ENCODE data around the gene SV2A. TPM values are rescaled to one million over a fixed set of nuclear protein-coding genes. Genes with fewer than 3 reads are reported as not detected.
"Not testable (repeated sequence)": the region's sequence is repeated elsewhere in the genome, so short reads cannot be mapped to it uniquely, and the experiment has no call there.

SV2A gene
- total RNA-seq, 2 experiments from 2014 or later = 1.0 to 1.9 TPM

- intact Hi-C loops (cut with micrococcal nuclease; ENCODE audit: unreplicated experiment) = loop anchor here (1.0 to 10.0 kb wide), 3 partner anchors 38 to 276 kb away; partner anchors contain the start of gene SF3B4
- H3K9me3 ChIP-seq (ENCODE audit: low read length) = no peaks in the 10 kb centered on the region
- H3K4me2 ChIP-seq (ENCODE audit: low read length) = peak overlapping the region; percentile 76
- H4K20me1 ChIP-seq (ENCODE audit: insufficient read depth, low read length) = no peaks in the 10 kb centered on the region
- peaks cover 41% of the 10 kb centered on the region for H3K4me1 ChIP-seq (ENCODE audit: insufficient read depth, low read length, poor library complexity, severe bottlenecking)
- BruUV-seq (replicated peaks) = TSS peak; percentile 23
- peak overlapping the region; percentile 98 for H3K27ac ChIP-seq (ENCODE audit: low read depth, low read length, poor library complexity, severe bottlenecking)
- ChIA-PET POLR2A (interaction anchor here (0.6 to 6.0 kb wide), 14 partner anchors 15 to 373 kb away, joined by 3 to 63 read pairs (median 5); partner anchors contain the start of gene SF3B4), CTCF (ENCODE audit: unreplicated experiment) (no interaction called here)
- TF ChIP-seq EZH2phosphoT487 (IDR thresholded peaks at IDR 0.05; ENCODE audit: borderline replicate concordance, low read depth, low read length) (no peak), CTCF (conservative IDR thresholded peaks at IDR 0.05; ENCODE audit: low read length) (peak; percentile 78)
- H2AFZ ChIP-seq (ENCODE audit: low read length) = peak overlapping the region; percentile 22; the same call in 1 of the 2 replicates
- peak overlapping the region; percentile 85 for H3K4me3 ChIP-seq (ENCODE audit: low read depth, low read length, poor library complexity, severe bottlenecking)
- peaks cover 3% of the 10 kb centered on the region; the same call in 1 of the 2 replicates for H3K36me3 ChIP-seq (ENCODE audit: insufficient read depth, low read length)
- 0 out of 2 replicates have a peak, but pooled peaks cover 4% of the 10 kb centered on the region for H3K79me2 ChIP-seq (ENCODE audit: insufficient read depth, low read depth, low read length)
- DNase-seq (ENCODE audit: low spot score) = peak; percentile 94
- H3K9me2 ChIP-seq (ENCODE audit: insufficient read depth, low read length) = no peaks in the 10 kb centered on the region
Observed at GRCh38 chr1:149888247-149888998, 29.2 kb downstream of the SV2A start.

- no peak for TF ChIP-seq EZH2phosphoT487 (IDR thresholded peaks at IDR 0.05; ENCODE audit: borderline replicate concordance, low read depth, low read length)
- no peak for TF ChIP-seq CTCF (conservative IDR thresholded peaks at IDR 0.05; ENCODE audit: low read length)
- TSS peak; percentile 86 for BruUV-seq (replicated peaks)
- DNase-seq (ENCODE audit: low spot score) = peak; percentile 99
- intact Hi-C loops (cut with micrococcal nuclease; ENCODE audit: unreplicated experiment) = loop anchor here (1.0 to 10.0 kb wide), 3 partner anchors 39 to 277 kb away; partner anchors contain the start of gene SF3B4
- Histone ChIP-seq H3K4me3 (ENCODE audit: low read depth, low read length, poor library complexity, severe bottlenecking) (peak overlapping the region; percentile 85), H3K27ac (ENCODE audit: low read depth, low read length, poor library complexity, severe bottlenecking) (peak overlapping the region; percentile 98), H3K9me3 (ENCODE audit: low read length) (no peaks in the 10 kb centered on the region), H3K4me2 (ENCODE audit: low read length) (peak overlapping the region; percentile 76), H3K4me1 (ENCODE audit: insufficient read depth, low read length, poor library complexity, severe bottlenecking) (peaks cover 43% of the 10 kb centered on the region), H4K20me1 (ENCODE audit: insufficient read depth, low read length) (no peaks in the 10 kb centered on the region), H2AFZ (ENCODE audit: low read length) (no peak overlapping the region), H3K79me2 (ENCODE audit: insufficient read depth, low read depth, low read length) (0 out of 2 replicates have a peak, but pooled peaks cover 4% of the 10 kb centered on the region), H3K9me2 (ENCODE audit: insufficient read depth, low read length) (no peaks in the 10 kb centered on the region), H3K36me3 (ENCODE audit: insufficient read depth, low read length) (peaks cover 3% of the 10 kb centered on the region; the same call in 1 of the 2 replicates)
- ChIA-PET CTCF (ENCODE audit: unreplicated experiment) (no interaction called here), POLR2A (interaction anchor here (0.5 to 6.0 kb wide), 16 partner anchors 16 to 374 kb away, joined by 3 to 63 read pairs (median 4); partner anchors contain the start of genes SF3B4 and VPS45)
Observed at GRCh38 chr1:149887456-149888246, 30.0 kb downstream of the SV2A start.

GRCh38 chr1:149887196-149887455 is 30.5 kb downstream of the SV2A start:
- H3K9me3 ChIP-seq (ENCODE audit: low read length); H3K79me2 ChIP-seq (ENCODE audit: insufficient read depth, low read depth, low read length); DNase-seq (ENCODE audit: low spot score); BruUV-seq (replicated peaks); H3K9me2 ChIP-seq (ENCODE audit: insufficient read depth, low read length); H2AFZ ChIP-seq (ENCODE audit: low read length); CTCF ChIA-PET (ENCODE audit: unreplicated experiment); H3K36me3 ChIP-seq (ENCODE audit: insufficient read depth, low read length); H4K20me1 ChIP-seq (ENCODE audit: insufficient read depth, low read length): not testable (repeated sequence)
- Histone ChIP-seq H3K4me1 (ENCODE audit: insufficient read depth, low read length, poor library complexity, severe bottlenecking) (peaks cover 43% of the 10 kb centered on the region), H3K27ac (ENCODE audit: low read depth, low read length, poor library complexity, severe bottlenecking) (peak overlapping the region; percentile 98), H3K4me3 (ENCODE audit: low read depth, low read length, poor library complexity, severe bottlenecking) (peak overlapping the region; percentile 85), H3K4me2 (ENCODE audit: low read length) (peak overlapping the region; percentile 76)
- intact Hi-C loops (cut with micrococcal nuclease; ENCODE audit: unreplicated experiment) = loop anchor here (10.0 kb wide), 1 partner anchor 278 kb away; no protein-coding TSS in a partner anchor
- POLR2A ChIA-PET = interaction anchor here (0.5 to 6.0 kb wide), 11 partner anchors 38 to 300 kb away, joined by 3 to 63 read pairs (median 4); partner anchors contain the start of gene VPS45

All from OCI-LY7 (cell line).